Measurements from ENCODE around the gene NELFB. TPM values are rescaled to one million over a fixed set of nuclear protein-coding genes. Genes with fewer than 3 reads are reported as not detected.

The NELFB gene
- total and polyA plus RNA-seq, 4 donors: 4.7 to 24.6 (median 18.1) TPM

DNA sequence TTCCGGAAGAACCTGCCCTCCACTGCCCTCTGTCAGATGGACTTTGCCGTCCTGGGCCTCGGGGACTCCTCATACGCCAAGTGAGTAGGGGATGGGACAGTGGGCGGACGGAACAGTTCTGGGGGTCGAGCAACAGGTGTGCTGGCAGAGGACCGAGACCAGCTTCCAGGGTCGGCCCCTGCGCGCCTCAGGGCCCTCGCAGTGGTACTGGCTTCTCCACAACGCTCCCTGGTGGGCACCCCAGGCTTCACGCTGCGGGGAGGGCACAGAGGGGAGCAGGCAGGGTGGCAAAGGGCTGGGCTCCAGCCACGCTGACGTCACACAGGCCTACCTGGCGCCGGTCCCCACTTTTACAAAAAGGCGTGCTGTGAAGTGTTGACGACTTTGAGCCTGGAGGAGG, 42.6 kb upstream of the NELFB start:
- Histone ChIP-seq H3K27ac (ENCODE audit: low read depth in 1 of 2, low read length in 2 of 2) (no peak overlapping the region), H3K9me3 (ENCODE audit: control insufficient read depth in 4 of 4, low read length in 3 of 4) (no peaks in the 10 kb centered on the region), H3K36me3 (ENCODE audit: control insufficient read depth in 4 of 4, insufficient read depth in 3 of 4, low read depth in 1 of 4, low read length in 3 of 4) (peaks cover 0 to 11% (median under 1%) of the 10 kb centered on the region in 4 donors), H3K27me3 (ENCODE audit: control insufficient read depth in 4 of 4, insufficient read depth in 4 of 4, low read length in 3 of 4) (no peaks in the 10 kb centered on the region), H3K4me1 (ENCODE audit: control insufficient read depth in 4 of 4, insufficient read depth in 4 of 4, low read length in 3 of 4) (no peaks in the 10 kb centered on the region), H3K9ac (ENCODE audit: low read depth in 1 of 2, low read length in 2 of 2) (no peak overlapping the region), H3K4me3 (ENCODE audit: low read depth in 1 of 3, low read length in 3 of 3) (no peak overlapping the region)
- WGBS: 91% methylated on average over 21 of the region's 21 CpGs
- TF ChIP-seq, protein P1, sequence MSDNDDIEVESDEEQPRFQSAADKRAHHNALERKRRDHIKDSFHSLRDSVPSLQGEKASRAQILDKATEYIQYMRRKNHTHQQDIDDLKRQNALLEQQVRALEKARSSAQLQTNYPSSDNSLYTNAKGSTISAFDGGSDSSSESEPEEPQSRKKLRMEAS (IDR thresholded peaks at IDR 0.05): no peak
- TF ChIP-seq NR2F2 (IDR thresholded peaks at IDR 0.05): no peak
- TF ChIP-seq ATF3 (IDR thresholded peaks at IDR 0.05): no peak
- no peak for TF ChIP-seq FOXA2 (IDR thresholded peaks at IDR 0.05)
- no peak for DNase-seq (ENCODE audit: low spot score)

DNA sequence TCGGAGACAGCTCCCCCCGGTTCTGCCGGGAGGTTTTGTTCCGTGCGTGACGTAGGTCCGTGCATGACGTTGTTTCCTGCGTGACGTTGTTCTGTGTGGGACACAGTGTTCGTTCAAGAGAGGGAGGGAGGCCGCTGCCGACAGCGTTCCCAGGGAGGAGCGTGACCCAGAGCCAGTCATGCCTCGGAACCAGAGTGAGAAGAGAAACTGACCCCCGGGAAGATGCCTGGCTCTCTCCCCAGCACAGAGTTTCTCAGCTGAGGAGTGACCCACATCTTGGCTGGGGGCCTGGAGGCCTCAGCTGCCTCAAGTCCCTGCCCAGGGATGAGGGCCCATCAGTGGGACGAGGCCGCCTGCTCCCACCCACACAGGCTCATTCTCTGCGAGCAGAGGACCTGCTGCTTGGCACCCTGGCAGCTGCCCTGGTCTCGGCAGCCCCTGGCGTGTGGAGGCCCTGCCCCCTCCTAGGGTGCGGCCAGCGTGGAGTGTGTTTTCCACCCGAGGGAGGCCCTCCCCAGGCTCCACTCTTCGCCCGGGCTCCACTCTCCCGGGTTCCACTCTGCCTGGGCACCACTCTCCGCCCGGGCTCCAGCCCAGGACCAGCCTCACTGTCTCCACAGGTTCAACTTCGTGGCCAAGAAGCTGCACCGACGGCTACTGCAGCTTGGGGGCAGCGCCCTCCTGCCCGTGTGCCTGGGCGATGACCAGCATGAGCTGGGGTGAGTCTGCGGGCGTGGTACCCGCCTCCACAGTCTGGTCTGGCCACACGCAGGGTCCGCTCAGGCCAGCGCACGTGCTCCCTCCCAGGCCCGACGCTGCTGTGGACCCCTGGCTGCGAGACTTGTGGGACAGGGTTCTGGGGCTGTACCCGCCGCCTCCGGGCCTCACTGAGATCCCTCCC, 41.7 kb upstream of the NELFB start:
- Histone ChIP-seq H3K27me3 (ENCODE audit: control insufficient read depth in 4 of 4, insufficient read depth in 4 of 4, low read length in 3 of 4) (no peaks in the 10 kb centered on the region), H3K4me1 (ENCODE audit: control insufficient read depth in 4 of 4, insufficient read depth in 4 of 4, low read length in 3 of 4) (peaks cover 0 to 7% (median under 1%) of the 10 kb centered on the region in 4 donors), H3K36me3 (ENCODE audit: control insufficient read depth in 4 of 4, insufficient read depth in 3 of 4, low read depth in 1 of 4, low read length in 3 of 4) (peaks cover 0 to 11% (median under 1%) of the 10 kb centered on the region in 4 donors), H3K9ac (ENCODE audit: low read depth in 1 of 2, low read length in 2 of 2) (no peak overlapping the region), H3K9me3 (ENCODE audit: control insufficient read depth in 4 of 4, low read length in 3 of 4) (no peaks in the 10 kb centered on the region), H3K4me3 (ENCODE audit: low read depth in 1 of 3, low read length in 3 of 3) (no peak overlapping the region), H3K27ac (ENCODE audit: low read depth in 1 of 2, low read length in 2 of 2) (no peak overlapping the region)
- no peak for DNase-seq (ENCODE audit: low spot score)
- TF ChIP-seq FOXA2 (IDR thresholded peaks at IDR 0.05) (no peak), HNF4A (conservative IDR thresholded peaks at IDR 0.05) (no peak), YY1 (IDR thresholded peaks at IDR 0.05) (no peak), TAF1 (conservative IDR thresholded peaks at IDR 0.05) (no peak), ZBTB33 (IDR thresholded peaks at IDR 0.05) (no peak), NR2F2 (IDR thresholded peaks at IDR 0.05) (no peak), FOXA1 (IDR thresholded peaks at IDR 0.05) (no peak), RXRA (IDR thresholded peaks at IDR 0.05) (no peak), SP1 (IDR thresholded peaks at IDR 0.05) (no peak), RAD21 (IDR thresholded peaks at IDR 0.05) (no peak), REST (IDR thresholded peaks at IDR 0.05) (no peak), GABPA (IDR thresholded peaks at IDR 0.05 in 1 of 2, conservative IDR thresholded peaks at IDR 0.05 in 1 of 2) (no peak)
- WGBS: 94% methylated on average over 49 of the region's 49 CpGs
